GM23338 (cell line): ENCODE data around the gene MYBPC2. TPM values are rescaled to one million over a fixed set of nuclear protein-coding genes. Genes with fewer than 3 reads are reported as not detected.

Source experiments
- ATAC-seq: fragments of 200-7000 bp; cut with Tn5 transposase; 3 replicates; pipeline ENCODE4 v1.9.1; 2020
- DNase-seq: peaks from one replicate; pipeline ENCODE4 v3.0.0-alpha.2; 2015; ENCODE audit warnings: low spot score
- H2AFZ ChIP-seq: fragments of 200-600 bp; sonication (generic); 2 replicates; pipeline ENCODE4 v1.8.0; 2016; ENCODE audit warnings: antibody characterized with exemption, mild to moderate bottlenecking, moderate library complexity
- H3F3A ChIP-seq: fragments of 200-600 bp; sonication (generic); replicated peaks from 2 replicates; pipeline ENCODE4 v1.8.0; 2017; ENCODE audit warnings: antibody characterized with exemption, mixed run types, low read depth
- H3K27ac ChIP-seq: fragments of 200-600 bp; sonication (generic); 2 replicates; pipeline ENCODE4 v1.6.1; 2016; ENCODE audit warnings: low read depth
- H3K27me3 ChIP-seq: fragments of 200-600 bp; sonication (generic); 2 replicates; pipeline ENCODE4 v1.8.0; 2016; ENCODE audit warnings: mild to moderate bottlenecking, mixed run types, moderate library complexity; ENCODE audit not compliant: insufficient read depth
- H3K36me3 ChIP-seq: fragments of 200-600 bp; sonication (generic); 2 replicates; pipeline ENCODE4 v1.8.0; 2016; ENCODE audit warnings: mild to moderate bottlenecking; ENCODE audit not compliant: insufficient read depth
- H3K4me1 ChIP-seq: fragments of 200-600 bp; sonication (generic); 2 replicates; pipeline ENCODE4 v1.8.0; 2016; ENCODE audit warnings: mild to moderate bottlenecking, moderate library complexity; ENCODE audit not compliant: insufficient read depth
- H3K4me2 ChIP-seq: fragments of 200-600 bp; sonication (generic); 2 replicates; pipeline ENCODE4 v1.7.1; 2017; ENCODE audit warnings: mixed run types
- H3K4me3 ChIP-seq: fragments of 200-600 bp; sonication (generic); 2 replicates; pipeline ENCODE4 v1.6.1; 2016; ENCODE audit warnings: mixed run types
- H3K79me2 ChIP-seq: fragments of 200-600 bp; sonication (generic); replicated peaks from 2 replicates; pipeline ENCODE4 v1.8.0; 2017; ENCODE audit warnings: mild to moderate bottlenecking; ENCODE audit not compliant: insufficient read depth
- H3K9me2 ChIP-seq: fragments of 200-600 bp; sonication (generic); 2 replicates; pipeline ENCODE4 v1.8.0; 2017; ENCODE audit not compliant: insufficient read depth
- H4K20me1 ChIP-seq: fragments of 200-600 bp; sonication (generic); replicated peaks from 2 replicates; pipeline ENCODE4 v1.8.0; 2017; ENCODE audit warnings: mild to moderate bottlenecking; ENCODE audit not compliant: insufficient read depth
- H3K27ac Mint-ChIP-seq: 2 replicates; pipeline ENCODE4 v1.8.0; 2020; ENCODE audit warnings: inconsistent platforms, mild to moderate bottlenecking, moderate library complexity, mixed read lengths
- H3K27me3 Mint-ChIP-seq: 3 replicates; pipeline ENCODE4 v1.8.0; 2022; ENCODE audit warnings: low read depth, mild to moderate bottlenecking, moderate library complexity, mixed read lengths, inconsistent platforms; ENCODE audit not compliant: insufficient read depth, poor library complexity
- H3K36me3 Mint-ChIP-seq: 3 replicates; pipeline ENCODE4 v1.8.0; 2021; ENCODE audit warnings: low read depth, mild to moderate bottlenecking, inconsistent platforms, moderate library complexity, mixed read lengths
- H3K4me1 Mint-ChIP-seq: 3 replicates; pipeline ENCODE4 v1.8.0; 2020; ENCODE audit warnings: mild to moderate bottlenecking, inconsistent platforms, mixed read lengths
- H3K4me3 Mint-ChIP-seq: 3 replicates; pipeline ENCODE4 v1.8.0; 2021; ENCODE audit warnings: moderate library complexity, mild to moderate bottlenecking, inconsistent platforms, mixed read lengths
- H3K9me3 Mint-ChIP-seq: 3 replicates; pipeline ENCODE4 v1.8.0; 2020; ENCODE audit warnings: moderate library complexity, mild to moderate bottlenecking, inconsistent platforms, mixed read lengths
- CREB1 ChIP-seq: fragments of 250-450 bp; sonication (Bioruptor Pico); IDR thresholded peaks from 2 replicates; pipeline ENCODE4 v1.5.0; 2020; ENCODE audit warnings: low read depth, mild to moderate bottlenecking, moderate library complexity
- EZH2 ChIP-seq: fragments of 200-600 bp; sonication (generic); IDR thresholded peaks from one replicate; pipeline ENCODE4 v1.8.0; 2017; ENCODE audit warnings: antibody characterized with exemption, mild to moderate bottlenecking, low read depth; ENCODE audit not compliant: unreplicated experiment
- EZH2phosphoT487 ChIP-seq: fragments of 200-600 bp; sonication (generic); IDR thresholded peaks from one replicate; pipeline ENCODE4 v1.8.1; 2018; ENCODE audit warnings: antibody characterized with exemption; ENCODE audit not compliant: unreplicated experiment
- NANOG ChIP-seq: IDR thresholded peaks from 2 replicates; pipeline ENCODE4 v1.6.1; 2016; ENCODE audit warnings: antibody characterized with exemption, borderline replicate concordance
- ZNF114 ChIP-seq: fragments of 250-450 bp; sonication (Bioruptor Pico); IDR thresholded peaks from 2 replicates; pipeline ENCODE4 v1.5.0; 2020; ENCODE audit warnings: mild to moderate bottlenecking, moderate library complexity
- ZNF331 ChIP-seq: fragments of 250-450 bp; sonication (Bioruptor Pico); IDR thresholded peaks from 2 replicates; pipeline ENCODE4 v1.5.0; 2020; ENCODE audit warnings: low read depth, mild to moderate bottlenecking, moderate library complexity
- polyA plus RNA-seq: library from polyadenylated mRNA; unstranded; fragments of >200 nt; fragmentation: Nextera tagmentation; extraction: Ambion mirVana; gene quantifications from 2 replicates; pipeline ENCODE4 v1.2.1, GENCODE V29; 2016
- total RNA-seq: library from RNA; depleted of rRNA; stranded (reverse); fragments of >200 nt; shearing (Covaris generic); gene quantifications from 2 replicates; pipeline ENCODE4 v1.2.3, GENCODE V29; 2014
- TF ChIP-seq, protein P1 (sequence below): IDR thresholded peaks from 2 replicates; pipeline ENCODE4 v1.6.1; 2016; ENCODE audit warnings: antibody characterized with exemption
- TF ChIP-seq, protein P2 (sequence below), 2 experiments: fragments of 200-600 bp in 1 of 2; sonication (generic) in 1 of 2; conservative IDR thresholded peaks; 2 replicates each; pipeline versions ENCODE4 v1.5.1 to v1.6.1; 2016 to 2017; ENCODE audit warnings: antibody characterized with exemption in 2 of 2, low read depth in 2 of 2, mild to moderate bottlenecking in 2 of 2, moderate library complexity in 1 of 2
- TF ChIP-seq, protein P3 (sequence below): fragments of 250-450 bp; sonication (Bioruptor Pico); IDR thresholded peaks from 2 replicates; pipeline ENCODE4 v1.5.0; 2020; ENCODE audit warnings: mild to moderate bottlenecking, moderate library complexity
- TF ChIP-seq, protein P4 (sequence below): IDR thresholded peaks from one replicate; pipeline ENCODE4 v1.6.1; 2018; ENCODE audit warnings: antibody characterized with exemption; ENCODE audit not compliant: unreplicated experiment

The MYBPC2 gene
- total and polyA plus RNA-seq, 2 experiments from 2014 or later = 4.2 to 5.9 TPM

DNA sequence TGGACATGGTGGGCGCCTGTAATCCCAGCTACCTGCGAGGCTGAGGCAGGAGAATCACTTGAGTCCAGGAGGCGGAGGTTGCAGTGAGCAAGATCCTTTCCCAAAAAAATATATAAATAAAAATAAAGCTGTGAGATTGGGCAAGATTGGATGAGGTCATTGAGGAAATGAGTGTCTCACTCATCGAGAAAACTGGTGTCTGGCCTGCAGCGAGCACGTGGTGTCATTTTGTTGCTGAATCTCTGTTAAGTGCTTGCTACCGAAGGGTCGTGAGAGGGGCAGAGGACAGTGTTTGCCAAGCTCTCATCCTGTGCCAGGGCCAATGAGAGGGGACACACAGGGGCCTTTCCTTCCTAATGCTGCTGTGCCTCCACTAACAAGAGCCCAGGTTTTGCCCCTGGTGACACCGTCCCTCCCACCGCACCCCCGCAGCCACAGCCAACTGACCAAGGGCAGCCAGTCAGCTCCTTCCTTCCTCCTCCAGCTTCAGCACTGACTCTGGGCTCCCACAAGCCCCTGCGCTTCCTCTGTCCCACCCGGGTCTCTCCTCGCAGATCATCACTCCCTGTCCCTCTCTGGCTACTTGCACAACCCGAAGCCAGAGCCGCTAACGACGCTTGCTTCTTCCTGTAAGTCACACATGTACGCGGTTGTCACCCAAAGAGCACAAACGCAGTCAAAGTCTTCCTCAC is 45.4 kb upstream of the MYBPC2 start (continued):
- TF ChIP-seq EZH2 = no peak
- TF ChIP-seq NANOG = no peak
- no peak for TF ChIP-seq CREB1
- TF ChIP-seq, protein P1, sequence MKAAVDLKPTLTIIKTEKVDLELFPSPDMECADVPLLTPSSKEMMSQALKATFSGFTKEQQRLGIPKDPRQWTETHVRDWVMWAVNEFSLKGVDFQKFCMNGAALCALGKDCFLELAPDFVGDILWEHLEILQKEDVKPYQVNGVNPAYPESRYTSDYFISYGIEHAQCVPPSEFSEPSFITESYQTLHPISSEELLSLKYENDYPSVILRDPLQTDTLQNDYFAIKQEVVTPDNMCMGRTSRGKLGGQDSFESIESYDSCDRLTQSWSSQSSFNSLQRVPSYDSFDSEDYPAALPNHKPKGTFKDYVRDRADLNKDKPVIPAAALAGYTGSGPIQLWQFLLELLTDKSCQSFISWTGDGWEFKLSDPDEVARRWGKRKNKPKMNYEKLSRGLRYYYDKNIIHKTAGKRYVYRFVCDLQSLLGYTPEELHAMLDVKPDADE = no peak
- no peak for TF ChIP-seq ZNF114 (CRISPR knock-in tag)

DNA sequence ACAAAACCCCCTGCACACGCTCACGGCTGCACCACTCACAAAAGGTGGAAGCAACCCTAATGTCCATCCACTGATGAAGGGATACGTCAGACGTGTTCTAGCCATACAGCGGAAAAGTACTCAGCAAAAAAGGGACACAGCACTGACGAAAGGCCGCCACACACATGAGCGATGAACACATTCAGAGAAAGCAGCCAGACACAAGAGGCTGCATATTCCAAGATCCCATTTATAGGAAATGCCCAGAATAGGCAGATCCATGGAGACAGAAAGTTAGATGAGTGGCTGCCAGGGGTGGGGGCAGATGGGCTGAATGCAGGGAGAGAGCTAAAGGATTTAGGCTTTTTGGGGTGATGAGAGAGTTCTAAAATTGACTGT is 44.8 kb upstream of the MYBPC2 start:
- Histone ChIP-seq H3K36me3 (peaks cover 24% of the 10 kb centered on the region), H3K79me2 (peaks cover 72% of the 10 kb centered on the region), H3K4me2 (no peak overlapping the region), H3K27ac (no peak overlapping the region), H3K27me3 (no peaks in the 10 kb centered on the region), H3K4me1 (peaks cover 18% of the 10 kb centered on the region), H3K4me3 (no peak overlapping the region), H3F3A (peaks cover 4% of the 10 kb centered on the region), H2AFZ (no peak overlapping the region), H3K9me2 (no peaks in the 10 kb centered on the region), H4K20me1 (peaks cover 8% of the 10 kb centered on the region)
- Mint-ChIP-seq H3K4me3 (peak overlapping the region; percentile 1; the same call in 1 of the 3 replicates), H3K27me3 (peaks cover 16% of the 10 kb centered on the region), H3K4me1 (peaks cover 21% of the 10 kb centered on the region), H3K9me3 (peaks cover 28% of the 10 kb centered on the region), H3K36me3 (peaks cover 72% of the 10 kb centered on the region), H3K27ac (peak overlapping the region; percentile 46; the same call in 1 of the 2 replicates)
- DNase-seq (no peak), ATAC-seq (no peak)
- no peak for TF ChIP-seq EZH2phosphoT487
- TF ChIP-seq ZNF114 (CRISPR knock-in tag) = no peak
- TF ChIP-seq, protein P2, sequence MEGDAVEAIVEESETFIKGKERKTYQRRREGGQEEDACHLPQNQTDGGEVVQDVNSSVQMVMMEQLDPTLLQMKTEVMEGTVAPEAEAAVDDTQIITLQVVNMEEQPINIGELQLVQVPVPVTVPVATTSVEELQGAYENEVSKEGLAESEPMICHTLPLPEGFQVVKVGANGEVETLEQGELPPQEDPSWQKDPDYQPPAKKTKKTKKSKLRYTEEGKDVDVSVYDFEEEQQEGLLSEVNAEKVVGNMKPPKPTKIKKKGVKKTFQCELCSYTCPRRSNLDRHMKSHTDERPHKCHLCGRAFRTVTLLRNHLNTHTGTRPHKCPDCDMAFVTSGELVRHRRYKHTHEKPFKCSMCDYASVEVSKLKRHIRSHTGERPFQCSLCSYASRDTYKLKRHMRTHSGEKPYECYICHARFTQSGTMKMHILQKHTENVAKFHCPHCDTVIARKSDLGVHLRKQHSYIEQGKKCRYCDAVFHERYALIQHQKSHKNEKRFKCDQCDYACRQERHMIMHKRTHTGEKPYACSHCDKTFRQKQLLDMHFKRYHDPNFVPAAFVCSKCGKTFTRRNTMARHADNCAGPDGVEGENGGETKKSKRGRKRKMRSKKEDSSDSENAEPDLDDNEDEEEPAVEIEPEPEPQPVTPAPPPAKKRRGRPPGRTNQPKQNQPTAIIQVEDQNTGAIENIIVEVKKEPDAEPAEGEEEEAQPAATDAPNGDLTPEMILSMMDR (conservative IDR thresholded peaks at IDR 0.05; ENCODE audit: low read depth in 2 of 2) = no peak
- TF ChIP-seq ZNF331 (CRISPR knock-in tag) = no peak
- TF ChIP-seq, protein P3, sequence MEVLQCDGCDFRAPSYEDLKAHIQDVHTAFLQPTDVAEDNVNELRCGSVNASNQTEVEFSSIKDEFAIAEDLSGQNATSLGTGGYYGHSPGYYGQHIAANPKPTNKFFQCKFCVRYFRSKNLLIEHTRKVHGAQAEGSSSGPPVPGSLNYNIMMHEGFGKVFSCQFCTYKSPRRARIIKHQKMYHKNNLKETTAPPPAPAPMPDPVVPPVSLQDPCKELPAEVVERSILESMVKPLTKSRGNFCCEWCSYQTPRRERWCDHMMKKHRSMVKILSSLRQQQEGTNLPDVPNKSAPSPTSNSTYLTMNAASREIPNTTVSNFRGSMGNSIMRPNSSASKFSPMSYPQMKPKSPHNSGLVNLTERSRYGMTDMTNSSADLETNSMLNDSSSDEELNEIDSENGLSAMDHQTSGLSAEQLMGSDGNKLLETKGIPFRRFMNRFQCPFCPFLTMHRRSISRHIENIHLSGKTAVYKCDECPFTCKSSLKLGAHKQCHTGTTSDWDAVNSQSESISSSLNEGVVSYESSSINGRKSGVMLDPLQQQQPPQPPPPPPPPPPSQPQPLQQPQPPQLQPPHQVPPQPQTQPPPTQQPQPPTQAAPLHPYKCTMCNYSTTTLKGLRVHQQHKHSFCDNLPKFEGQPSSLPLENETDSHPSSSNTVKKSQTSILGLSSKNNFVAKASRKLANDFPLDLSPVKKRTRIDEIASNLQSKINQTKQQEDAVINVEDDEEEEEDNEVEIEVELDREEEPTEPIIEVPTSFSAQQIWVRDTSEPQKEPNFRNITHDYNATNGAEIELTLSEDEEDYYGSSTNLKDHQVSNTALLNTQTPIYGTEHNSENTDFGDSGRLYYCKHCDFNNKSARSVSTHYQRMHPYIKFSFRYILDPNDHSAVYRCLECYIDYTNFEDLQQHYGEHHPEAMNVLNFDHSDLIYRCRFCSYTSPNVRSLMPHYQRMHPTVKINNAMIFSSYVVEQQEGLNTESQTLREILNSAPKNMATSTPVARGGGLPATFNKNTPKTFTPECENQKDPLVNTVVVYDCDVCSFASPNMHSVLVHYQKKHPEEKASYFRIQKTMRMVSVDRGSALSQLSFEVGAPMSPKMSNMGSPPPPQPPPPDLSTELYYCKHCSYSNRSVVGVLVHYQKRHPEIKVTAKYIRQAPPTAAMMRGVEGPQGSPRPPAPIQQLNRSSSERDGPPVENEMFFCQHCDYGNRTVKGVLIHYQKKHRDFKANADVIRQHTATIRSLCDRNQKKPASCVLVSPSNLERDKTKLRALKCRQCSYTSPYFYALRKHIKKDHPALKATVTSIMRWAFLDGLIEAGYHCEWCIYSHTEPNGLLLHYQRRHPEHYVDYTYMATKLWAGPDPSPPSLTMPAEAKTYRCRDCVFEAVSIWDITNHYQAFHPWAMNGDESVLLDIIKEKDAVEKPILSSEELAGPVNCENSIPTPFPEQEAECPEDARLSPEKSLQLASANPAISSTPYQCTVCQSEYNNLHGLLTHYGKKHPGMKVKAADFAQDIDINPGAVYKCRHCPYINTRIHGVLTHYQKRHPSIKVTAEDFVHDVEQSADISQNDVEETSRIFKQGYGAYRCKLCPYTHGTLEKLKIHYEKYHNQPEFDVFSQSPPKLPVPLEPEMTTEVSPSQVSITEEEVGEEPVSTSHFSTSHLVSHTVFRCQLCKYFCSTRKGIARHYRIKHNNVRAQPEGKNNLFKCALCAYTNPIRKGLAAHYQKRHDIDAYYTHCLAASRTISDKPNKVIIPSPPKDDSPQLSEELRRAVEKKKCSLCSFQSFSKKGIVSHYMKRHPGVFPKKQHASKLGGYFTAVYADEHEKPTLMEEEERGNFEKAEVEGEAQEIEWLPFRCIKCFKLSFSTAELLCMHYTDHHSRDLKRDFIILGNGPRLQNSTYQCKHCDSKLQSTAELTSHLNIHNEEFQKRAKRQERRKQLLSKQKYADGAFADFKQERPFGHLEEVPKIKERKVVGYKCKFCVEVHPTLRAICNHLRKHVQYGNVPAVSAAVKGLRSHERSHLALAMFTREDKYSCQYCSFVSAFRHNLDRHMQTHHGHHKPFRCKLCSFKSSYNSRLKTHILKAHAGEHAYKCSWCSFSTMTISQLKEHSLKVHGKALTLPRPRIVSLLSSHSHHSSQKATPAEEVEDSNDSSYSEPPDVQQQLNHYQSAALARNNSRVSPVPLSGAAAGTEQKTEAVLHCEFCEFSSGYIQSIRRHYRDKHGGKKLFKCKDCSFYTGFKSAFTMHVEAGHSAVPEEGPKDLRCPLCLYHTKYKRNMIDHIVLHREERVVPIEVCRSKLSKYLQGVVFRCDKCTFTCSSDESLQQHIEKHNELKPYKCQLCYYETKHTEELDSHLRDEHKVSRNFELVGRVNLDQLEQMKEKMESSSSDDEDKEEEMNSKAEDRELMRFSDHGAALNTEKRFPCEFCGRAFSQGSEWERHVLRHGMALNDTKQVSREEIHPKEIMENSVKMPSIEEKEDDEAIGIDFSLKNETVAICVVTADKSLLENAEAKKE = no peak
- TF ChIP-seq, protein P1 = no peak
- TF ChIP-seq EZH2 = no peak
- TF ChIP-seq, protein P4, sequence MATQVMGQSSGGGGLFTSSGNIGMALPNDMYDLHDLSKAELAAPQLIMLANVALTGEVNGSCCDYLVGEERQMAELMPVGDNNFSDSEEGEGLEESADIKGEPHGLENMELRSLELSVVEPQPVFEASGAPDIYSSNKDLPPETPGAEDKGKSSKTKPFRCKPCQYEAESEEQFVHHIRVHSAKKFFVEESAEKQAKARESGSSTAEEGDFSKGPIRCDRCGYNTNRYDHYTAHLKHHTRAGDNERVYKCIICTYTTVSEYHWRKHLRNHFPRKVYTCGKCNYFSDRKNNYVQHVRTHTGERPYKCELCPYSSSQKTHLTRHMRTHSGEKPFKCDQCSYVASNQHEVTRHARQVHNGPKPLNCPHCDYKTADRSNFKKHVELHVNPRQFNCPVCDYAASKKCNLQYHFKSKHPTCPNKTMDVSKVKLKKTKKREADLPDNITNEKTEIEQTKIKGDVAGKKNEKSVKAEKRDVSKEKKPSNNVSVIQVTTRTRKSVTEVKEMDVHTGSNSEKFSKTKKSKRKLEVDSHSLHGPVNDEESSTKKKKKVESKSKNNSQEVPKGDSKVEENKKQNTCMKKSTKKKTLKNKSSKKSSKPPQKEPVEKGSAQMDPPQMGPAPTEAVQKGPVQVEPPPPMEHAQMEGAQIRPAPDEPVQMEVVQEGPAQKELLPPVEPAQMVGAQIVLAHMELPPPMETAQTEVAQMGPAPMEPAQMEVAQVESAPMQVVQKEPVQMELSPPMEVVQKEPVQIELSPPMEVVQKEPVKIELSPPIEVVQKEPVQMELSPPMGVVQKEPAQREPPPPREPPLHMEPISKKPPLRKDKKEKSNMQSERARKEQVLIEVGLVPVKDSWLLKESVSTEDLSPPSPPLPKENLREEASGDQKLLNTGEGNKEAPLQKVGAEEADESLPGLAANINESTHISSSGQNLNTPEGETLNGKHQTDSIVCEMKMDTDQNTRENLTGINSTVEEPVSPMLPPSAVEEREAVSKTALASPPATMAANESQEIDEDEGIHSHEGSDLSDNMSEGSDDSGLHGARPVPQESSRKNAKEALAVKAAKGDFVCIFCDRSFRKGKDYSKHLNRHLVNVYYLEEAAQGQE = no peak
